CD4-positive, alpha-beta T cell treated with Interleukin-17A for 1 hour (primary cell): ENCODE measurements around the gene RBM38.

ENCODE experiments used
- DNase-seq: peaks from one replicate; pipeline ENCODE4 v3.0.0-alpha.2; 2020

RBM38 gene

DNA sequence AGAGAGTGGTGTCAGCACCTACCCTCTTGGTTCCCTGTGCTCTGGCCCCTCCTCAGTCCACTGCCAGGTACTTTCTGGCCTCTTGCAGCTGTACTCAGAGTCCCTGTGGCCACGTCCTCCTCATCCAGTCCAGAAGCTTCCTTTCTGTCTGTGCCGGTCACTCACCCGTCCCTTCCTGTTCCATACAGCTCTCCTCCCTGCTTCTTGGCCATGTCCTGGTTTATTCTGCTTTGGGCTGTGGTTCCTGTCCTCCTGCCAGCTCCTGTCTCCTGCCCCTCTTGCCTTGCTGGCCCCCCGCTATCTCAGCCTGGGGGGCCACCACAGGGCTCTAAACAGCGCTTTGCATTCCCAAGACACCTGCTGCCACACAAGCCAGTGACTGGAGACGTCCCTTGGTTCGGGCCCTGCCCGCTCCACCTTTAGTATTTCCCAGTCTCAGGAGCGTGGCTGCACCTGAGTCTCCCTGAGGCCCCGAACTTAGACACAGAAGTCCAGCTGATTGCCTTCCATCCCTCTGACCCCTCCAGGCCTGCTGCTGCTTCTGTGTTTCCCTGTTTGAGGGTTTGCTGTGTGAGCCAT is 15.5 kb upstream of the RBM38 start:
- no peak for DNase-seq

DNA sequence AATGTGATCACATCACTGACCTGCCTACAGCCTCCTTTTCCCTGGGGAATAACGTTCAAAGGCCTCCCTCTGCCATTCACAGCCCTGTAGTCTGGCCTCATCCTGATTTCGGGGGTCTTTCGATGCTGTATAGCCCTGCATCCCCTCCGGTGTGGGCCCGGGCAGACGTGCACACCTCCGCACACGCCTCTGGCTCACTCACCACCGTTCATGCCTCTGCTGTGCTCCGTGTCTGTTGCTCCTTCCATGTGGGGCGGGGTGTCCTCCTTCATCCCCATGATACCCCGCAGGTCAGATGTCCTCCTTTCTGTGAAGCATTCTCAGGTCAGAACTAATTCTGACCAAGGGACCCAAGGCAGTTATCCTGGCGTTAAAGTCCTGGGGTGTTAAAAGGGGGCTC is 13.8 kb upstream of the RBM38 start:
- DNase-seq: no peak

DNA sequence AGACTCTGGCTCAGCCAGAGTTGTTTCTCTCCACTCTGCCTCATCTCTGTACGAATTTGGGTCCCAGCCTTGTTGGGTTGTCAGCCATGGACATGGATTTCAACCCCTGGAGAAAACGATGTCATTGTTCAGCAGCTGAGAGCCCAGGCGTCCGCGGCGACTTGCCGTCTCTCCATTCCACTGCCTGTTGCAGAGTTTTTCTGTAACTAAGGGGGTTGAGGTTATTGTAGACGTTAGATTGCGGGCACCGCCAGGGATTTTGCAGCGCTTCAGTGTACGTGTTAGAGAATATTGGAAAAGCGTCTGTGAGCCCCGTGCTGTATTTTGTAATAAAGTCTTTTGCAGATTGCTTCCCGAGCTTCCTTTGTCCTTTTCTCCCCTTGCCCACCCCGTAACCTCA is 13.1 kb upstream of the RBM38 start:
- no peak for DNase-seq

DNA sequence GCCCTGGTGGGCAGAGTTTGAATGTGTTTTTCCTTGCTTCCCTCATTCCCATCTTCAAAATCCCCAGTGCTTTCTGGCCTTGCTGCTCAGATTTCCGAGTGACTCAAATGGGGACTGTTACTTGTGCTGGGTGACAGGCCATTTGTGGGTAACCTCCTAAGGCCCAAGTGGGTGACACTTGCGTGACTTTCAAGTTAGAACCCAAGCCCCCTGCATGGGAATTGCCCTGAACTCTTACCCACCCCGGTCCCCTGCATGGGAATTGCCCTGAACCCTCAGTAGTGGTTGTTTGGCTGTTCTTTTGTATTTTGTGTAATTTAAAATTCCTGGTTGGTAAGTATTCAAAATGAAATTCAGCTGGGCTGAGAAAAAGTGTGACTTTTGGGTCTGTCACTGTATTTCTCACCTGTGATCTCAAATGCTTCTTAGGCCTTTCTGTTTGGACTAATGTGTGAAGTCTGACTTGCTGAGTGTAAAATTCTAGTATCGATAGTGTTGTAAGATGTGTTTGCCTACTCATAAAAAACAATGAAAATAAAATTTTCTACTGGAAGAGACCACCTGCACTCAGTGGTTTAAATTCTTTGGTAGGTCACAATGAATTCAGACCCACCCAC is 12.4 kb upstream of the RBM38 start:
- no peak for DNase-seq

DNA sequence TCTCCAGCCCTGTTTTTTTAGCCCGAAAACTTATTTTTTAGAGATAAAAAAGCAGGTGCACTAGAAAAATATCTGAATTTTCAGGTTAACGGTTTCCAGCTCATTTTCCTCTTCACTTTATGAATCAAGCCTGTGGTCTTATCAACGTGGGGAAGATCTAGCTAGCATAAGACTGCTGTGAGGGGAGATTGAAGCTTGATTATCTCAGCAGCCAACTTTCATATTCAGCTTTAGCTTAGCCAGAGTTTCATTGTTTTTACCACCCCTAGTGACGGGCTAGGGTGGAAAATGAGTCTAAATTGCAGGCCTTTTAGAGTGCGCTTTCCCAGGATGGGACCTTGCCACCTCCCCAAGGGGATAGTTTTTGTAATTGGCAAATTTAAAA is 11.9 kb upstream of the RBM38 start:
- no peak for DNase-seq

- no peak for DNase-seq
These were observed 11.0 kb upstream of the RBM38 start for GRCh38 chr20:57380081-57380750.

GRCh38 chr20:57381596-57382503 is 9.3 kb upstream of the RBM38 start:
- peak; percentile 88 for DNase-seq

- no peak for DNase-seq
These were observed 8.7 kb upstream of the RBM38 start for GRCh38 chr20:57382516-57382915.

- no peak for DNase-seq
These were observed 7.5 kb upstream of the RBM38 start for GRCh38 chr20:57383447-57384347.

DNA sequence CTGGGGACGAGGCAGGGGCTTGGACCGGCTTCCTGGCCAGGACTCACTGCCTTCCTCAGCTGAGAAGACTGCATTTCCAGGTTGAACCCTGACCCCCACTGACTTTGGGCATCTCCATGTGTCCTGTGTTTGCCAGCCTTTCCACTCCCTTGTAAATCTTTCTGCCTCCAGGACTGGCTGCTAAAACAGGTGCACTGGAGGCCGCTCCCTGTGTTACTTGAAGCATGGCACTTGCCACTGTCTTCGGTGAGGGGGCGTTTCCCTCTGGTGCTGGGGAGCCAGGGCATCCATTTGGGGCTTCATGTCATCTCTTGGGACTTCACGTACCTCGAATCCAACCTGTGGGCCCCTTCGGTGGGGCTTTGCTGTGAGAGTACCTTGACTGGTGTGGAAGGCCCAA is 6.7 kb upstream of the RBM38 start:
- no peak for DNase-seq

DNA sequence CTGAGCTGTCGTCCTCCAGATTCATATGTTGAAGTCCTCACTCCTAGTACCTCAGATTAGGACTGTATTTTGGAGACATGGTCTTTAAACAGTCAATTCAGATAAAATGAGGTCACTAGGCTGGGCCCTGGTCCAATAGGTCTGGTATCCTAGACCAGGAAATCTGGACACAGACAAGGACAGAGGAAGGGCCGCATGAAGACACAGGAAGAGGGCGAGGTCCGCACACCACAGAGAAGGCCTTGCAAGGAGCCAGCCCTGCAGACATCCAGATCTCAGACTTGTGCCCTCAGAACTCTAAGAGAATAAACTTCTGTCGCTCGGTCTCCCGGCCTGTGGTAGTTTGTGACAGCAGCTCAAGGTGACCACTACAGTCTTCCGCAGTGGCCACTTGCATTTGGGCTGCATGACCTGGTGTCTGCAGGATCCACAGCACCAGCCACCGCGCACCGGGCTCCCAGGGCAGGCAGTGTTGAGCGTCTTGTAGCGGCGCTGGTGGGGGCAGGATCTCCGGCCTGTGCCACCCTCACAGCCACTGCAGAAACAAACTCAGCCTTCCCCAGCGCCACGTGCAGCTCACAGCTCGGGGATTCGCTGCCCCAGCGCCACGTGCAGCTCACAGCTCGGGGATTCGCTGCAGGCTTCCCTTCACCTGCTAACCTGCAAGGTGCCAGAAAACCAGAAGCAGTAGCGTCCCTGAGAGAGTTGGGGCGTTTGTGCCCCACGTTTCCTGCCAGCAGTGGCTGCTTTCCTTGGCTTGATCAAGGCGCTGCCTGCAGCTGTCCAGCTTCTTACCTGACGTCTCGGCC is 6.0 kb upstream of the RBM38 start:
- no peak for DNase-seq

- DNase-seq: no peak
These were observed 5.3 kb upstream of the RBM38 start for GRCh38 chr20:57385940-57386339.

- no peak for DNase-seq
These were observed 4.4 kb upstream of the RBM38 start for GRCh38 chr20:57386762-57387161.

- no peak for DNase-seq
These were observed 3.7 kb upstream of the RBM38 start for GRCh38 chr20:57387463-57387862.

DNA sequence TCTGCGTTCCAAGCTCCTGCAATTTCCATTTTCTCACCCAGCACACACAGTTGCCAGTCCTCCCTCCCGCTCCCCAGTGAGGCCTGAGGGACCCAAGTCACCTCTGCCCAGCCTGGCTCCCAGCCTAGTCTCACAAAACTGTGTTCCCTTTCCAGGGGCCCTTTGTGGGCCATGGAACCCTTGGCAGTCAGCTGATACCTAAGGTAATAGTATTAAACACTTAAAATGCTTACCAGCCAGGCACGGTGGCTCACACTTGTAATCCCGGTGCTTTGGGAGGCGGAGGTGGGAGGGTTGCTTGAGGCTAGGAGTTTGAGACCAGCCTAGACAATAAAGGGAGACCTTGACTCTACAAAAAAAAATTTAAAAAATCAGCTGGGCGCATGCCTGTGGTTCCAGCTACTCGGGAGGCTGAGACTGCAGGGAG is 3.2 kb upstream of the RBM38 start:
- DNase-seq: no peak

DNA sequence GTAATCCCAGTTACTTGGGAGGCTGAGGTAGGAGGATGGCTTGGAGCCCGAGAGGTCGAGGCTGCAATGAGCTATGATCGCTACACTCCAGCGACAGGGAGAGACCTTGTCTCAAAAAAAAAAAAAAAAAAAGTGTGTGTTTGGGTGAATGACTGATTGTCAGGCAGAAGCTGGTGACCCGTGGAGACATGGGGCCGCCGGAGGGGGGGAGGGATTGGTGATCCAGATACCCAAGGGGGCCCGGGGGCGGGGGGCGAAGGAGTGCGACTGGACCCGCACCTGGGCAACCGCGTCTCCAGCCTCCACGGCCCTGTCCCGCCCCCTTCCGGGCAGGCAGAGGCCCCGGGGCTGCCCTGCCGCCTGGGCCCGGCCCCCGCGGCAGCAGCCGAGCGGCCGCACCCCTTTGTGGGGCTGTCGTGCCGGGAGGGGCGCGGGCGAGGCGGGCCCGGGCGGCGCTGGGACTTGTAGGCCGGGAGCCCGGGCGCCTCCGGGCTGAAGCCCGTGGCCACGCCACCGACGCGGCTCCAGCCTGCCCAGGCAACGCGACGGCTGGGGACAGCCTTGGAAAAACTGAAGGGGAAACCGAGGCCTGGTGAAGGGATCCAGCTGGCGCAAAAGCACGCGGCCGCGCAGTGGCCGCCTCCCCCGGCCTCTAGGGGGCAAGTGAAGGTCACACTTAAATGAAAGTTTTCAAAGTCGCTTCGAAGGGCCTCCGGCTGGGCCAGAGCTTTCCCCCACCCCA is 2.1 kb upstream of the RBM38 start:
- peak; percentile 60 for DNase-seq

DNA sequence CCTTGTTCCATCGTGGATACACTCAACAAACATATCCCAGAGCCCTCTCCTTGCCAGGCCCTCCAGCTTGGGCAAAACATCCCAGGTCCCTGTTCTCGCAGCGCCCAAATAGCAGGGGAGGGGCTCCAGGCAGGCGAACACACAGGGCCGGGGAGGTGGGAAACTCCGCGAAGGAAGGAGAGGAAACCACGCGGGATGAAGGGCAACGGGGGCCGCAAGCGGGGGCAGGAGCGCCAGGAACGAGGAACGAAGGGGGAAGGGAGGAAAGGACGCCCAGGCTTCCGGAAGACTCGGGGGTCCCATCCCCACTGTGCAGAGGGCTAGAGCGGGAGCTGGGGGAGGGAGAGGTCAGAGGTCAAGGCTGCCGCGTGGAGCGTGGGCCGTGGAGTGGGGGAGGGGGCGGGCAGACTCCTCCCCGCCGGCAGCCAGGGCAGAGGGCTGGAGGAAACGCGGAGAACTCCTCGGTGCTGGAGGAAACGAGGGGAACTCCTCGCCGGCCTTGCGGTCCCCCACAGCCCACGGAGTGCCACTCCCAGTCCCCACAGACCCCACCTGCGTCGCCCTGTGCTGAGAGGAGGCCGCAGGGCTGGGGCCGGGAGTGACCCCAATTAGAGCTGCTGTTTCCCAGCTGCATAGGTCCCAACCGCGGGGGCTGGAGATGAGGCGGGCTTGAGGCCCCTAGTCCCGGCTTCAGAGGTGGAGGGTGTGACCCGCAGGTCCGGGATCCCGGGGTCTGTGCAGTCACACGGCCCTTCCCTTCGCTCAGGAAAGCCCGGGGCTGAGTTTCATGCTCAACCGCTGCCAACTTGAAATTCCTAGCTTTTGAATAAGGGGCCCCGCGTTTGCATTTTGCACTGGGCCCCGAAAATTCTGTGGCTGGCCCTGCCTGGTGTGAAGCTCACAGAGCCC is 1.2 kb upstream of the RBM38 start:
- peak; percentile 81 for DNase-seq

DNA sequence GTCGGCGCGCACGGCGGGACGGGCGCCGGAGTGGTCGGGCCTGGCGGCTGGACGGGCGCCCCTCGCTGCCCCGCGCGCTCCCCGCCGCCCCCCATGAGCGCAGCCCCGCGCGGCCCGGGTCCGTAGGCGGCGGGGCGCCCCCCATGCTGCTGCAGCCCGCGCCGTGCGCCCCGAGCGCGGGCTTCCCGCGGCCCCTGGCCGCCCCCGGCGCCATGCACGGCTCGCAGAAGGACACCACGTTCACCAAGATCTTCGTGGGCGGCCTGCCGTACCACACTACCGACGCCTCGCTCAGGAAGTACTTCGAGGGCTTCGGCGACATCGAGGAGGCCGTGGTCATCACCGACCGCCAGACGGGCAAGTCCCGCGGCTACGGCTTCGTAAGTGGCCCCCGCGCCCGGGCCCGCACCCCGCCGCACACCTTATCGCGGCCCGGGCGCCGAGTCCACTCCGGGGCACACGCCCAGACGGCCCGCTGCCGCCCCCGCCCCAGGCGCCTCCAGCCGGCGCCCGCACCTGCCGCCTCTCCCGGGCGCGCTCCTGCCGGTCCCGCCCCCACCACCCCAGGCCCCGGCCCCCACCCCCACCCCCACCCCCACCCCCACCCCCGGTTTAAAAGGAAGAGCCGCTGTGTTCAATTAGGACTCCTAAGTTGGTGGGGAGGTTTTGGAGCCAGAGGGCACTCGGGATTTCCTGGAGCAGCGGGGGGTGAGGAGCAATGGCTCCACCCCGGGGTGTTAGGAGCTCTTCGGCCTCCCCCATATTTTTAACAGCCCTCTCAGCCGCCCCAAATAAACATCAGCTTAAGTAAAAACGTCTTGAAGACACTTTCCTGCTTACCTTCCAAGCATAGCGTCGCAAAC is 474 bp downstream of the RBM38 start:
- DNase-seq: peak; percentile 43
